Right renal cortex interstitium (tissue), 3 donors: ENCODE results near the gene KLHL7. TPM values are rescaled to one million over a fixed set of nuclear protein-coding genes. Genes with fewer than 3 reads are reported as not detected.

ENCODE experiments used
- DNase-seq, 3 donors: peaks; one replicate each; pipeline ENCODE4 v3.0.0-alpha.2; 2013; ENCODE audit warnings: low read depth in 3 of 3, low spot score in 2 of 3
- polyA plus RNA-seq, 3 donors: library from polyadenylated mRNA; unstranded; fragments of 120-200 nt; gene quantifications; one replicate each; pipeline ENCODE4 v1.2.1, GENCODE V29; 2013; ENCODE audit not compliant: insufficient read length in 3 of 3

Gene KLHL7
- 10 to 100 TPM; 47.9 to 55.4 (median 50.0) TPM for polyA plus RNA-seq

GRCh38 chr7:23105644-23106056 lies at the start of gene KLHL7:
Gene KLHL7, plus strand, starts transcription at chr7:23105785. Its CDS starts 242 bp downstream, at chr7:23106027.
- DNase-seq: peak; percentile 81 to 90 (median 89)

GRCh38 chr7:23058408-23059096 lies 47.0 kb upstream of the KLHL7 start:
- no peak for DNase-seq

- DNase-seq: no peak
Measured at GRCh38 chr7:23061327-23061726, 44.3 kb upstream of the KLHL7 start.

GRCh38 chr7:23062452-23062851 lies 43.1 kb upstream of the KLHL7 start:
- no peak for DNase-seq

GRCh38 chr7:23065974-23066373 lies 39.6 kb upstream of the KLHL7 start:
- DNase-seq: no peak

- no peak for DNase-seq
Measured at GRCh38 chr7:23067271-23067670, 38.3 kb upstream of the KLHL7 start.

- DNase-seq: no peak
Measured at GRCh38 chr7:23072048-23072447, 33.5 kb upstream of the KLHL7 start.

- DNase-seq: no peak
Measured at GRCh38 chr7:23072922-23073321, 32.7 kb upstream of the KLHL7 start.

GRCh38 chr7:23074443-23075261 lies 30.9 kb upstream of the KLHL7 start:
- no peak for DNase-seq

- DNase-seq: no peak
Measured at GRCh38 chr7:23075571-23075970, 30.0 kb upstream of the KLHL7 start.

GRCh38 chr7:23076772-23077171 lies 28.8 kb upstream of the KLHL7 start:
- DNase-seq: no peak

GRCh38 chr7:23093111-23093510 lies 12.5 kb upstream of the KLHL7 start:
- no peak for DNase-seq

GRCh38 chr7:23093546-23093945 lies 12.0 kb upstream of the KLHL7 start:
- DNase-seq: no peak

- no peak for DNase-seq
Measured at GRCh38 chr7:23096518-23097290, 8.9 kb upstream of the KLHL7 start.

- DNase-seq: no peak
Measured at GRCh38 chr7:23098029-23098428, 7.6 kb upstream of the KLHL7 start.

- DNase-seq: no peak
Measured at GRCh38 chr7:23098460-23098859, 7.1 kb upstream of the KLHL7 start.

GRCh38 chr7:23100697-23101096 lies 4.9 kb upstream of the KLHL7 start:
- DNase-seq: no peak

- DNase-seq: no peak
Measured at GRCh38 chr7:23105086-23105643, 420 bp upstream of the KLHL7 start.

GRCh38 chr7:23106057-23106822 lies 655 bp downstream of the KLHL7 start:
- peak; percentile 61 to 63 (median 62) for DNase-seq
